ENCODE measurements around the gene UNC13C.

Gene UNC13C

GRCh38 chr15:54681584-54681983 is 703.3 kb downstream of the UNC13C start:
- Mint-ChIP-seq H3K27ac (no peak overlapping the region), H3K27me3 (peaks cover 3% of the 10 kb centered on the region), H3K36me3 (ENCODE audit: low read depth) (no peaks in the 10 kb centered on the region), H3K4me3 (no peak overlapping the region), H3K4me1 (ENCODE audit: low read depth) (no peaks in the 10 kb centered on the region), H3K9me3 (no peaks in the 10 kb centered on the region)

All from stimulated activated naive CD8-positive, alpha-beta T cell treated with anti-CD3 and anti-CD28 coated beads, Interleukin-15, Interleukin-2, amounts not matched to agents 100 ng/mL and 50 ng/mL, for 24 hours (primary cell).